PFSK-1 (cell line): ENCODE results near the gene PAPOLB.

Source experiments
- POLR2AphosphoS5 ChIP-seq: IDR thresholded peaks from 2 replicates; pipeline ENCODE4 v1.6.1; 2012; ENCODE audit warnings: low read depth, mild to moderate bottlenecking, control low read depth, low read length, moderate library complexity
- TAF1 ChIP-seq: IDR thresholded peaks from 2 replicates; pipeline ENCODE4 v1.6.1; 2012; ENCODE audit warnings: low read length, control low read depth, borderline replicate concordance; ENCODE audit not compliant: insufficient read depth
- TF ChIP-seq, protein P1 (sequence below), 2 experiments: IDR thresholded peaks; 2 replicates each; pipeline versions ENCODE4 v1.6.1 to v1.8.0; 2011 to 2012; ENCODE audit warnings: low read depth in 2 of 2, low read length in 2 of 2, control low read depth in 1 of 2, inconsistent platforms in 1 of 2, mild to moderate bottlenecking in 1 of 2, moderate library complexity in 1 of 2; ENCODE audit not compliant: insufficient read depth in 1 of 2

DNA sequence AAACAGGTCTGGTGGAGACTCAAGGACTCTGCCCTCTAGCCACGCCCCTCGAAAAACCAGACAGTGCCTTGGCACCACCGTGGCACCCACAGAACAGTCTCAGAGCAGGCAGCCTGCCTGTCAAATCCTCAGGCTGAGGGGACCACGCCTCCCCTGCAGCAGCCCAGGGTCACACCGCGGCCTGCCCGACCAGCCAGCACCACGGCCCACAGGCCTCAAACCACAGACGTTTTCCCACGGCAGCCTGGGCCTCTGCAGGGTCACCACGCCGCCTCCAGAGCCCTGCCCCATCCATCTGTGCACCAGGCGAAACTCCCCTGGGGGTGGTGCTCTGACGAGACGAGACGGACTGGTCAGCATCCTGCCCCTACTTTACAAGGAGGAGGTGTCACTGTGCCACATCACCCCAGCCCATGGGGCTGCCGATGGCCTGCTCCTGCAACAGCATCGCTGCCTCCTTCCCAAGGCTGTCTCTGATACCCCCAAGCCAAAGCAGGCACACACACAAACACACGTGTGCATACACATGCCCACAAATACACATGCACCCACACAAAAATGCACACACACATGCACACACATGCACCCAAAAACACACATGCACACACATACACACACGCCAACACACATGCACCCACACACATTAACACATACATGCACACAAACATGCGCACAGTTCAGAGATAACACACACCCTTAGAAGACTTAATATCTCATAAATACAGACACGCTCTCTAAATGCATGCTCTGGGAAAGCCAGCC, 24.6 kb downstream of the PAPOLB start:
- TF ChIP-seq, protein P1, sequence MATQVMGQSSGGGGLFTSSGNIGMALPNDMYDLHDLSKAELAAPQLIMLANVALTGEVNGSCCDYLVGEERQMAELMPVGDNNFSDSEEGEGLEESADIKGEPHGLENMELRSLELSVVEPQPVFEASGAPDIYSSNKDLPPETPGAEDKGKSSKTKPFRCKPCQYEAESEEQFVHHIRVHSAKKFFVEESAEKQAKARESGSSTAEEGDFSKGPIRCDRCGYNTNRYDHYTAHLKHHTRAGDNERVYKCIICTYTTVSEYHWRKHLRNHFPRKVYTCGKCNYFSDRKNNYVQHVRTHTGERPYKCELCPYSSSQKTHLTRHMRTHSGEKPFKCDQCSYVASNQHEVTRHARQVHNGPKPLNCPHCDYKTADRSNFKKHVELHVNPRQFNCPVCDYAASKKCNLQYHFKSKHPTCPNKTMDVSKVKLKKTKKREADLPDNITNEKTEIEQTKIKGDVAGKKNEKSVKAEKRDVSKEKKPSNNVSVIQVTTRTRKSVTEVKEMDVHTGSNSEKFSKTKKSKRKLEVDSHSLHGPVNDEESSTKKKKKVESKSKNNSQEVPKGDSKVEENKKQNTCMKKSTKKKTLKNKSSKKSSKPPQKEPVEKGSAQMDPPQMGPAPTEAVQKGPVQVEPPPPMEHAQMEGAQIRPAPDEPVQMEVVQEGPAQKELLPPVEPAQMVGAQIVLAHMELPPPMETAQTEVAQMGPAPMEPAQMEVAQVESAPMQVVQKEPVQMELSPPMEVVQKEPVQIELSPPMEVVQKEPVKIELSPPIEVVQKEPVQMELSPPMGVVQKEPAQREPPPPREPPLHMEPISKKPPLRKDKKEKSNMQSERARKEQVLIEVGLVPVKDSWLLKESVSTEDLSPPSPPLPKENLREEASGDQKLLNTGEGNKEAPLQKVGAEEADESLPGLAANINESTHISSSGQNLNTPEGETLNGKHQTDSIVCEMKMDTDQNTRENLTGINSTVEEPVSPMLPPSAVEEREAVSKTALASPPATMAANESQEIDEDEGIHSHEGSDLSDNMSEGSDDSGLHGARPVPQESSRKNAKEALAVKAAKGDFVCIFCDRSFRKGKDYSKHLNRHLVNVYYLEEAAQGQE (IDR thresholded peaks at IDR 0.05; ENCODE audit: insufficient read depth in 1 of 2, low read depth in 2 of 2, low read length in 2 of 2) = no peak
- TF ChIP-seq TAF1 (no peak), POLR2AphosphoS5 (no peak)
